K562 (cell line): ENCODE data around the gene SLC1A2. TPM values are rescaled to one million over a fixed set of nuclear protein-coding genes. Genes with fewer than 3 reads are reported as not detected.

Experiments
- ATAC-seq: fragments of 200-7000 bp; cut with Tn5 transposase; 3 replicates; pipeline ENCODE4 v1.9.1; 2020; ENCODE audit warnings: moderate library complexity
- BruUV-seq: library from RNA; stranded (reverse); fragments of 400-500 nt; replicated peaks from 2 replicates; lab custom pipeline; 2021; lab: Mats Ljungman, UMichigan
- CTCF ChIA-PET: fragments of 300-600 bp; formaldehyde crosslinking; extraction: SDS; loops from one replicate; lab custom pipeline; 2021; ENCODE audit warnings: low intra/inter-chr PET ratio; lab: Yijun Ruan, JAX
- POLR2A ChIA-PET: fragments of 300-600, 350-650 bp; sonication (Branson Sonifier 250); formaldehyde crosslinking; extraction: SDS; loops from one replicate; lab custom pipeline; 2021; ENCODE audit warnings: antibody characterized with exemption, inconsistent platforms; lab: Yijun Ruan, JAX
- DNase-seq, 4 experiments: peaks; one replicate each; pipeline versions ENCODE4 v3.0.0 to v3.0.0-alpha.2; 2011 to 2018; ENCODE audit warnings: low spot score in 3 of 4, mixed read lengths in 3 of 4; ENCODE audit errors: extremely low read depth in 1 of 4
- FAIRE-seq: peaks from 2 replicates; lab custom pipeline; 2011; peaks lifted over from hg19 to GRCh38; lab: Jason Lieb, UNC
- H2AFZ ChIP-seq: 2 replicates; pipeline ENCODE4 v1.6.0; 2011; ENCODE audit warnings: low read depth, low read length, control low read depth, inconsistent platforms
- H3K27ac ChIP-seq: fragments of 200-600 bp; 3 replicates; pipeline ENCODE4 v1.8.0; 2011; ENCODE audit warnings: low read depth, mild to moderate bottlenecking, control low read depth, inconsistent platforms, low read length, moderate library complexity, mixed read lengths; ENCODE audit errors: extremely low read depth
- H3K27me3 ChIP-seq, 2 experiments: fragments of 300-600 bp in 1 of 2; 2 replicates in 1 of 2; 3 replicates in 1 of 2; pipeline versions ENCODE4 v1.6.0 to v1.8.0; 2011; ENCODE audit warnings: inconsistent platforms in 2 of 2, low read length in 2 of 2, mild to moderate bottlenecking in 1 of 2, mixed read lengths in 1 of 2, moderate library complexity in 1 of 2; ENCODE audit not compliant: control insufficient read depth in 2 of 2, insufficient read depth in 2 of 2
- H3K36me3 ChIP-seq: fragments of 300-600 bp; 3 replicates; pipeline ENCODE4 v1.8.0; 2011; ENCODE audit warnings: mild to moderate bottlenecking, low read length, inconsistent platforms; ENCODE audit not compliant: control insufficient read depth, insufficient read depth
- H3K4me1 ChIP-seq, 2 experiments: fragments of 200-600 bp in 1 of 2; replicated peaks in 1 of 2; 2 replicates in 1 of 2; 3 replicates in 1 of 2; pipeline versions ENCODE4 v1.5.1 to v1.8.0; 2011; ENCODE audit warnings: inconsistent platforms in 2 of 2, low read length in 2 of 2, mild to moderate bottlenecking in 1 of 2, mixed read lengths in 1 of 2, moderate library complexity in 1 of 2; ENCODE audit not compliant: control insufficient read depth in 2 of 2, insufficient read depth in 2 of 2
- H3K4me2 ChIP-seq: 2 replicates; pipeline ENCODE4 v1.6.1; 2011; ENCODE audit warnings: low read length, control low read depth, inconsistent platforms, mixed read lengths; ENCODE audit not compliant: insufficient read depth
- H3K4me3 ChIP-seq: fragments of 200-600 bp; sonication (generic), shearing (Covaris generic); 2 replicates; pipeline ENCODE4 v1.5.1; 2016; ENCODE audit warnings: control low read depth, inconsistent platforms
- H3K79me2 ChIP-seq: fragments of 200-600 bp; 3 replicates; pipeline ENCODE4 v1.8.0; 2011; ENCODE audit warnings: low read length, inconsistent platforms; ENCODE audit not compliant: control insufficient read depth, insufficient read depth
- H3K9ac ChIP-seq, 2 experiments: 2 replicates each; pipeline versions ENCODE4 v1.6.0 to v1.6.1; 2011; ENCODE audit warnings: low read depth in 2 of 2, low read length in 2 of 2, control low read depth in 1 of 2, inconsistent platforms in 1 of 2, mild to moderate bottlenecking in 1 of 2, mixed read lengths in 1 of 2; ENCODE audit not compliant: insufficient read depth in 1 of 2
- H3K9me1 ChIP-seq: one replicate; pipeline ENCODE4 v1.6.0; 2011; ENCODE audit warnings: inconsistent platforms, mild to moderate bottlenecking, low read length, moderate library complexity; ENCODE audit not compliant: control insufficient read depth, insufficient read depth
- H3K9me3 ChIP-seq: replicated peaks from 2 replicates; pipeline ENCODE4 v1.5.1; 2011; ENCODE audit warnings: low read depth, low read length, inconsistent platforms; ENCODE audit not compliant: control insufficient read depth, insufficient read depth
- H4K20me1 ChIP-seq: replicated peaks from 2 replicates; pipeline ENCODE4 v1.6.1; 2011; ENCODE audit warnings: low read length, inconsistent platforms, mixed read lengths; ENCODE audit not compliant: control insufficient read depth, insufficient read depth
- CTBP1 ChIP-seq: fragments of 450-650 bp; IDR thresholded peaks from 2 replicates; pipeline ENCODE4 v1.6.1; 2016; ENCODE audit warnings: borderline replicate concordance
- E2F3 ChIP-seq: fragments of 250-450 bp; sonication (Bioruptor Pico); IDR thresholded peaks from 2 replicates; pipeline ENCODE4 v1.4.0; 2020; ENCODE audit warnings: mild to moderate bottlenecking
- FOXA3 ChIP-seq, 2 experiments: fragments of 450-650 bp in 1 of 2; sonication (generic) in 1 of 2; formaldehyde crosslinking; IDR thresholded peaks in 1 of 2; conservative IDR thresholded peaks in 1 of 2; 2 replicates each; pipeline versions ENCODE4 v1.4.0 to v1.8.0; 2020 to 2022; ENCODE audit warnings: mild to moderate bottlenecking in 2 of 2, missing genetic modification reagents in 1 of 2
- HDAC3 ChIP-seq: fragments of 450-650 bp; IDR thresholded peaks from 2 replicates; pipeline ENCODE4 v1.6.1; 2018; ENCODE audit warnings: borderline replicate concordance, mild to moderate bottlenecking, moderate library complexity; ENCODE audit not compliant: partially characterized antibody
- HDAC8 ChIP-seq: fragments of 450-650 bp; IDR thresholded peaks from 2 replicates; pipeline ENCODE4 v1.6.1; 2016; ENCODE audit warnings: mild to moderate bottlenecking, missing genetic modification characterization, moderate library complexity, missing compliant biosample characterization
- HEY1 ChIP-seq: fragments of 250-450 bp; sonication (Bioruptor Pico); IDR thresholded peaks from 2 replicates; pipeline ENCODE4 v1.5.0; 2020; ENCODE audit warnings: mild to moderate bottlenecking, moderate library complexity, borderline replicate concordance
- HNRNPK ChIP-seq: fragments of 200-400 bp; formaldehyde crosslinking; IDR thresholded peaks from one replicate; pipeline ENCODE4 v1.6.1; 2018; ENCODE audit warnings: mild to moderate bottlenecking, low read depth, low read length; ENCODE audit not compliant: poor library complexity, severe bottlenecking
- KHSRP ChIP-seq: fragments of 450-650 bp; IDR thresholded peaks from 2 replicates; pipeline ENCODE4 v1.6.1; 2017
- MAFK ChIP-seq: IDR thresholded peaks from 2 replicates; pipeline ENCODE4 v1.6.1; 2011; ENCODE audit warnings: low read length, improper control_type of control experiment
- MEF2D ChIP-seq: conservative IDR thresholded peaks from 2 replicates; pipeline ENCODE4 v1.6.1; 2016; ENCODE audit warnings: low read depth, missing genetic modification characterization, missing compliant biosample characterization
- MIER1 ChIP-seq: fragments of 450-650 bp; IDR thresholded peaks from 2 replicates; pipeline ENCODE4 v1.6.1; 2016; ENCODE audit warnings: antibody characterized with exemption, mild to moderate bottlenecking, low read depth
- NFRKB ChIP-seq: fragments of 450-650 bp; IDR thresholded peaks from 2 replicates; pipeline ENCODE4 v1.6.1; 2016; ENCODE audit warnings: low read depth
- NUFIP1 ChIP-seq: fragments of 450-650 bp; IDR thresholded peaks from 2 replicates; pipeline ENCODE4 v1.6.1; 2018; ENCODE audit not compliant: partially characterized antibody
- SNIP1 ChIP-seq: fragments of 450-650 bp; IDR thresholded peaks from 2 replicates; pipeline ENCODE4 v1.7.1; 2017; ENCODE audit warnings: low read depth, mild to moderate bottlenecking
- SRSF9 ChIP-seq: fragments of 200-400 bp; formaldehyde crosslinking; IDR thresholded peaks from 2 replicates; pipeline ENCODE4 v1.6.1; 2017; ENCODE audit warnings: low read depth, low read length, borderline replicate concordance
- YY1 ChIP-seq, 3 experiments: IDR thresholded peaks; 2 replicates each; pipeline ENCODE4 v1.6.1; 2011; ENCODE audit warnings: low read length in 2 of 3, mild to moderate bottlenecking in 2 of 3, moderate library complexity in 2 of 3, borderline replicate concordance in 1 of 3, control low read depth in 1 of 3, low read depth in 1 of 3; ENCODE audit not compliant: insufficient read depth in 3 of 3, insufficient replicate concordance in 2 of 3, control insufficient read depth in 1 of 3, insufficient read length in 1 of 3; ENCODE audit errors: extremely low read depth in 1 of 3
- ZC3H8 ChIP-seq: fragments of 450-650 bp; IDR thresholded peaks from 2 replicates; pipeline ENCODE4 v1.6.1; 2017
- ZKSCAN8 ChIP-seq: fragments of 200-800 bp; sonication (Bioruptor generic); IDR thresholded peaks from 2 replicates; pipeline ENCODE4 v1.6.1; 2016; ENCODE audit warnings: missing genetic modification characterization, missing compliant biosample characterization
- ZNF778 ChIP-seq: fragments of 450-650 bp; formaldehyde crosslinking; IDR thresholded peaks from 2 replicates; pipeline ENCODE4 v1.4.0; 2020; ENCODE audit warnings: mild to moderate bottlenecking, moderate library complexity
- WGBS: fragments of 100-300 bp; shearing (Covaris generic); methylation state at CpG from one replicate; pipeline ENCODE4 v1.1.6; 2016; ENCODE audit warnings: low coverage, mixed read lengths; ENCODE audit not compliant: insufficient coverage; ENCODE audit errors: missing lambda C conversion rate; 5-methylcytosine and 5-hydroxymethylcytosine counted together
- in situ Hi-C: fragments of 300-500 bp; cut with MboI; formaldehyde crosslinking; loops from 4 replicates; pipeline ENCODE4 v1.15.0; 2018; ENCODE audit warnings: inconsistent platforms, mixed read lengths
- intact Hi-C: fragments of 100-400 bp; cut with micrococcal nuclease; formaldehyde crosslinking; loops from 2 replicates; pipeline ENCODE4 v1.14.2; 2022
- polyA plus RNA-seq, 8 experiments: library from polyadenylated mRNA; depleted of rRNA in 4 of 8; stranded (reverse) in 5 of 8; unstranded in 3 of 8; fragments of >200 nt; fragmentation: Nextera tagmentation in 2 of 8; fragmentation: Illumina TruSeq in 1 of 8; extraction: Ambion mirVana in 2 of 8; extraction: Trizol in 1 of 8; gene quantifications; 2 replicates each; pipeline versions ENCODE4 v1.2.1 to v1.2.3, GENCODE V29; 2011 to 2014; ENCODE audit warnings: inconsistent platforms in 1 of 8, missing spikeins in 1 of 8
- total RNA-seq, 7 experiments: library from RNA; depleted of rRNA in 6 of 7; stranded (reverse); fragments of >200 nt in 6 of 7; fragmentation: Illumina TruSeq in 2 of 7; extraction: Trizol in 2 of 7; gene quantifications; 2 replicates each; pipeline versions ENCODE4 v1.2.1 to v1.2.3, GENCODE V29; 2011 to 2021; ENCODE audit warnings: low replicate concordance in 1 of 7
- TF ChIP-seq, protein P1 (sequence below): fragments of 250-450 bp; sonication (Bioruptor Pico); IDR thresholded peaks from 2 replicates; pipeline ENCODE4 v1.8.0; 2022; ENCODE audit warnings: moderate library complexity, mild to moderate bottlenecking, inconsistent platforms

SLC1A2 gene
- total and polyA plus RNA-seq, 9 of the 15 experiments (the other 6 are each of a cell fraction or from before 2014, with no cell fraction given) = 0.03 to 0.07 (median 0.04) TPM; not detected in 5

DNA sequence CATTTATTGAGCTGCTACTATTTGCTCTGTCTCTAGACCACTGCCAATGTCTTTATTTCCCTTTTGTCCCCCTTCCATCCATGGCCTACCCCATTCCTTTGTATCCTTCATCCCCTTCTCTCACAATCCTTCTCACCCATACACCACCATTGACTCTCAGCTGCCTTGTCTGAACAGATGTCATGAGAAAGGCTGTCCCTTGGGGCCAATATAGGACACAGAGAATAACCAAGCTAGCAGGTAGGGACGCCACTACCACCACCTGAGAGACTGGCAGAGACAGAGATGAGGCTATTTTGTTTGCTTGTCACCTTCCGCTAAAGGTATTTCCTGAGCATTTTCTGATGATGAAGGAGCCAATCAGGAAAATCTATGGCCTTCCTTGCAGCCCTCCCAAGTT lies 141.5 kb downstream of the SLC1A2 start (continued):
- TF ChIP-seq FOXA3 (CRISPR knock-in tag; conservative IDR thresholded peaks at IDR 0.05 in 1 of 2, IDR thresholded peaks at IDR 0.05 in 1 of 2) (no peak), MAFK (no peak)

DNA sequence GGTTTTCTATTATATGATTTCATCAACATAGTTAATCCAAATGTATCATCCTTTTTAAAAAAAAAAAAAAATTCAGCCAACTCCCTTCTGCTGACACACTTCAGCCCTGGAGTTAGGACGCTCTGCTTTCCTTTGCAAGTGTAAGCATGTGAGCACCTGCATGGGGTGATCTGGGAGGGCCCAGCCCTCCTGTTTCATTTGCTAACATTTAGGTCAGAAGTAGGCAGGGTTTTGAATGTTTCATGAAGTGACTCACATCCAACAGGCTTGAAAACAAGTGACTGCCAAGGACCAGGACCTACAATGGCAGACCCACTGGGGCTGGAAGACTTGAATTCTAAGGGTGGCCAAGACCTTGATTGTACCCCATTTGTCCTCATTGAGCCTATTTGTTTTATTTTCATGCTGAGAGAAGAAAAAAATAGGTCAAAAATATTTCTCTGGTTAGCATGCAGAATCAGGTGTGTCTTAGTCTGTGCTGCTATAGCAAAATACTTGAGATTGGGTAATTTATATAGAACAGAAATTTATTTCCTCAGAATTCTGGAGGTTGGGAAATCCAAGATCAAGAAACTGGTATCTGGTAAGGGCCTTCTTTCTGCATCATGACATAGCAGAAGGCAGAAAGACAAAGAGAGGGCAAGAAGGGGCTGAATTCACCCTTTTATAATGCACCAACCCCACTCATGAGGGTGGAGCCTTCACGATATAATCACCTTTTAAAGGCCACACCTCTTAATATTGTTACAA lies 142.8 kb downstream of the SLC1A2 start:
- intact Hi-C loops (no loop called here), in situ Hi-C loops (no loop called here)
- H3K4me2 ChIP-seq = no peak overlapping the region
- no TSS peak for BruUV-seq
- no peak overlapping the region for H3K9ac ChIP-seq
- no peaks in the 10 kb centered on the region for H3K36me3 ChIP-seq
- no peaks in the 10 kb centered on the region for H3K79me2 ChIP-seq
- WGBS = 0% methylated on average over 2 of the region's 2 CpGs
- H3K4me3 ChIP-seq = no peak overlapping the region
- peaks cover 10 to 15% of the 10 kb centered on the region in 2 experiments; a peak in 3 of 5 replicates for H3K27me3 ChIP-seq
- no peak for DNase-seq
- H4K20me1 ChIP-seq = no peaks in the 10 kb centered on the region
- no peaks in the 10 kb centered on the region for H3K4me1 ChIP-seq
- no peak overlapping the region for H3K27ac ChIP-seq
- H2AFZ ChIP-seq = no peak overlapping the region
- FAIRE-seq = no peak
- POLR2A ChIA-PET = no interaction called here
- H3K9me3 ChIP-seq = no peaks in the 10 kb centered on the region
- CTCF ChIA-PET = no interaction called here
- no peak for ATAC-seq
- no peaks in the 10 kb centered on the region for H3K9me1 ChIP-seq
- TF ChIP-seq CTBP1 = no peak
- no peak for TF ChIP-seq ZKSCAN8 (CRISPR knock-in tag)
- no peak for TF ChIP-seq SNIP1
- TF ChIP-seq E2F3 (CRISPR knock-in tag) = no peak
- TF ChIP-seq MIER1 = no peak
- TF ChIP-seq, protein P1, sequence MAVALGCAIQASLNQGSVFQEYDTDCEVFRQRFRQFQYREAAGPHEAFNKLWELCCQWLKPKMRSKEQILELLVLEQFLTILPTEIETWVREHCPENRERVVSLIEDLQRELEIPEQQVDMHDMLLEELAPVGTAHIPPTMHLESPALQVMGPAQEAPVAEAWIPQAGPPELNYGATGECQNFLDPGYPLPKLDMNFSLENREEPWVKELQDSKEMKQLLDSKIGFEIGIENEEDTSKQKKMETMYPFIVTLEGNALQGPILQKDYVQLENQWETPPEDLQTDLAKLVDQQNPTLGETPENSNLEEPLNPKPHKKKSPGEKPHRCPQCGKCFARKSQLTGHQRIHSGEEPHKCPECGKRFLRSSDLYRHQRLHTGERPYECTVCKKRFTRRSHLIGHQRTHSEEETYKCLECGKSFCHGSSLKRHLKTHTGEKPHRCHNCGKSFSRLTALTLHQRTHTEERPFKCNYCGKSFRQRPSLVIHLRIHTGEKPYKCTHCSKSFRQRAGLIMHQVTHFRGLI (CRISPR knock-in tag) = no peak
- no peak for TF ChIP-seq HDAC3
- TF ChIP-seq ZC3H8 = no peak
- no peak for TF ChIP-seq SRSF9
- TF ChIP-seq YY1 (IDR thresholded peaks at IDR 0.05; ENCODE audit: borderline replicate concordance in 1 of 3, control insufficient read depth in 1 of 3, extremely low read depth in 1 of 3, insufficient read depth in 3 of 3, insufficient read length in 1 of 3, insufficient replicate concordance in 2 of 3, low read depth in 1 of 3, low read length in 2 of 3) = no peak
- no peak for TF ChIP-seq ZNF778 (CRISPR knock-in tag)
- no peak for TF ChIP-seq HEY1 (CRISPR knock-in tag)
- no peak for TF ChIP-seq MEF2D (tag)
- no peak for TF ChIP-seq HDAC8
- no peak for TF ChIP-seq KHSRP
- no peak for TF ChIP-seq NFRKB
- TF ChIP-seq NUFIP1 = no peak
- no peak for TF ChIP-seq HNRNPK
